ENCODE measurements around the gene USP48.

Gene USP48

GRCh38 chr1:21659924-21660326, 123.0 kb downstream of the USP48 start:
- in situ Hi-C loops (cut with HindIII; ENCODE audit: low sequenced_read_pairs): loop anchor here (25.0 kb wide), 1 partner anchor 298 kb away; no protein-coding TSS in a partner anchor

GRCh38 chr1:21659099-21659923, 123.6 kb downstream of the USP48 start:
- in situ Hi-C loops (cut with HindIII; ENCODE audit: low sequenced_read_pairs): loop anchor here (25.0 kb wide), 1 partner anchor 297 kb away; no protein-coding TSS in a partner anchor

- in situ Hi-C loops (cut with HindIII; ENCODE audit: low sequenced_read_pairs): loop anchor here (25.0 kb wide), 1 partner anchor 295 kb away; no protein-coding TSS in a partner anchor
These were observed 125.3 kb downstream of the USP48 start for GRCh38 chr1:21657456-21658190.

- in situ Hi-C loops (cut with HindIII; ENCODE audit: low sequenced_read_pairs): loop anchor here (25.0 kb wide), 1 partner anchor 293 kb away; no protein-coding TSS in a partner anchor
These were observed 127.2 kb downstream of the USP48 start for GRCh38 chr1:21655748-21656147.

- in situ Hi-C loops (cut with HindIII; ENCODE audit: low sequenced_read_pairs): loop anchor here (25.0 kb wide), 1 partner anchor 293 kb away; no protein-coding TSS in a partner anchor
These were observed 127.7 kb downstream of the USP48 start for GRCh38 chr1:21655259-21655658.

- in situ Hi-C loops (cut with HindIII; ENCODE audit: low sequenced_read_pairs): loop anchor here (25.0 kb wide), 1 partner anchor 292 kb away; no protein-coding TSS in a partner anchor
These were observed 128.7 kb downstream of the USP48 start for GRCh38 chr1:21654209-21654608.

GRCh38 chr1:21653744-21654100, 129.2 kb downstream of the USP48 start:
- in situ Hi-C loops (cut with HindIII; ENCODE audit: low sequenced_read_pairs): loop anchor here (25.0 kb wide), 1 partner anchor 291 kb away; no protein-coding TSS in a partner anchor

- in situ Hi-C loops (cut with HindIII; ENCODE audit: low sequenced_read_pairs): loop anchor here (25.0 kb wide), 1 partner anchor 291 kb away; no protein-coding TSS in a partner anchor
These were observed 129.8 kb downstream of the USP48 start for GRCh38 chr1:21652937-21653743.

- in situ Hi-C loops (cut with HindIII; ENCODE audit: low sequenced_read_pairs): loop anchor here (25.0 kb wide), 1 partner anchor 290 kb away; no protein-coding TSS in a partner anchor
These were observed 130.6 kb downstream of the USP48 start for GRCh38 chr1:21652101-21652936.

GRCh38 chr1:21651214-21652042, 131.5 kb downstream of the USP48 start:
- in situ Hi-C loops (cut with HindIII; ENCODE audit: low sequenced_read_pairs): loop anchor here (25.0 kb wide), 1 partner anchor 289 kb away; no protein-coding TSS in a partner anchor

GRCh38 chr1:21650400-21650799, 132.5 kb downstream of the USP48 start:
- in situ Hi-C loops (cut with HindIII; ENCODE audit: low sequenced_read_pairs): loop anchor here (25.0 kb wide), 1 partner anchor 288 kb away; no protein-coding TSS in a partner anchor

- in situ Hi-C loops (cut with HindIII; ENCODE audit: low sequenced_read_pairs): no loop called here
These were observed 133.6 kb downstream of the USP48 start for GRCh38 chr1:21649315-21649714.

GRCh38 chr1:21648791-21649190, 134.2 kb downstream of the USP48 start:
- in situ Hi-C loops (cut with HindIII; ENCODE audit: low sequenced_read_pairs): no loop called here

- in situ Hi-C loops (cut with HindIII; ENCODE audit: low sequenced_read_pairs): no loop called here
These were observed 134.6 kb downstream of the USP48 start for GRCh38 chr1:21648352-21648730.

GRCh38 chr1:21647431-21648351, 135.3 kb downstream of the USP48 start:
- in situ Hi-C loops (cut with HindIII; ENCODE audit: low sequenced_read_pairs): no loop called here

GRCh38 chr1:21645550-21645949, 137.4 kb downstream of the USP48 start:
- in situ Hi-C loops (cut with HindIII; ENCODE audit: low sequenced_read_pairs): no loop called here

GRCh38 chr1:21644906-21645305, 138.0 kb downstream of the USP48 start:
- in situ Hi-C loops (cut with HindIII; ENCODE audit: low sequenced_read_pairs): no loop called here

- in situ Hi-C loops (cut with HindIII; ENCODE audit: low sequenced_read_pairs): no loop called here
These were observed 138.6 kb downstream of the USP48 start for GRCh38 chr1:21644348-21644747.

Measured in endothelial cell of hepatic sinusoid (primary cell).